GM12891 (cell line): ENCODE measurements around the gene NME1.

Experiments
- PAX5 ChIP-seq: IDR thresholded peaks from 2 replicates; pipeline ENCODE4 v1.6.1; 2011; ENCODE audit warnings: low read length, moderate library complexity, mild to moderate bottlenecking; ENCODE audit not compliant: insufficient read depth, severe bottlenecking
- POLR2A ChIP-seq: IDR thresholded peaks from 2 replicates; pipeline ENCODE4 v1.6.1; 2011; ENCODE audit warnings: low read depth, low read length, control low read depth
- POLR2AphosphoS5 ChIP-seq: IDR thresholded peaks from 2 replicates; pipeline ENCODE4 v1.6.1; 2011; ENCODE audit warnings: low read depth, low read length, control low read depth
- POU2F2 ChIP-seq: IDR thresholded peaks from 2 replicates; pipeline ENCODE4 v1.6.1; 2011; ENCODE audit warnings: low read depth, mild to moderate bottlenecking, control low read depth, low read length, moderate library complexity
- SPI1 ChIP-seq: IDR thresholded peaks from 2 replicates; pipeline ENCODE4 v1.6.1; 2011; ENCODE audit warnings: low read depth, low read length, control low read depth
- TAF1 ChIP-seq: IDR thresholded peaks from 2 replicates; pipeline ENCODE4 v1.6.1; 2011; ENCODE audit warnings: low read depth, low read length, control low read depth

- TF ChIP-seq POLR2A (no peak), POLR2AphosphoS5 (no peak), TAF1 (no peak), POU2F2 (no peak), SPI1 (no peak), PAX5 (no peak)
Observed at GRCh38 chr17:51200846-51201245, 47.5 kb downstream of the NME1 start.
